Activated CD4-positive, alpha-beta T cell treated with anti-CD3 and anti-CD28 coated beads, Interleukin-2, Interleukin-4, amounts not matched to agents 100 ng/mL and 50 ng/mL, durations not matched to agents 16 hours and 8 hours (primary cell): ENCODE data around the gene KRT37.
"Not testable (repeated sequence)": the region's sequence is repeated elsewhere in the genome, so short reads cannot be mapped to it uniquely, and the experiment has no call there.

ENCODE experiments used
- DNase-seq: peaks from one replicate; pipeline ENCODE4 v3.0.0-alpha.2; 2020; ENCODE audit warnings: low spot score

Gene KRT37

GRCh38 chr17:41434415-41434814 lies 10.0 kb upstream of the KRT37 start:
- no peak for DNase-seq

- DNase-seq = no peak
These were observed 9.6 kb upstream of the KRT37 start for GRCh38 chr17:41434005-41434404.

- DNase-seq = no peak
These were observed 9.2 kb upstream of the KRT37 start for GRCh38 chr17:41433586-41433985.

GRCh38 chr17:41430376-41430775 lies 6.0 kb upstream of the KRT37 start:
- DNase-seq = not testable (repeated sequence)

- no peak for DNase-seq
These were observed 5.3 kb upstream of the KRT37 start for GRCh38 chr17:41429667-41430066.

GRCh38 chr17:41428591-41429291 lies 4.4 kb upstream of the KRT37 start:
- no peak for DNase-seq

- not testable (repeated sequence) for DNase-seq
These were observed 1.8 kb downstream of the KRT37 start for GRCh38 chr17:41422586-41422985.

GRCh38 chr17:41421617-41422016 lies 2.8 kb downstream of the KRT37 start:
- no peak for DNase-seq

- no peak for DNase-seq
These were observed 3.3 kb downstream of the KRT37 start for GRCh38 chr17:41421116-41421515.

GRCh38 chr17:41420134-41420533 lies 4.3 kb downstream of the KRT37 start:
- no peak for DNase-seq

GRCh38 chr17:41419716-41420115 lies 4.7 kb downstream of the KRT37 start:
- DNase-seq = no peak

- DNase-seq = no peak
These were observed 6.1 kb downstream of the KRT37 start for GRCh38 chr17:41418116-41418860.

- DNase-seq = no peak
These were observed 6.8 kb downstream of the KRT37 start for GRCh38 chr17:41417576-41418015.

- no peak for DNase-seq
These were observed 7.3 kb downstream of the KRT37 start for GRCh38 chr17:41417127-41417526.

GRCh38 chr17:41416479-41416878 lies 7.9 kb downstream of the KRT37 start:
- DNase-seq = no peak

- no peak for DNase-seq
These were observed 8.5 kb downstream of the KRT37 start for GRCh38 chr17:41415833-41416335.

GRCh38 chr17:41415411-41415810 lies 9.0 kb downstream of the KRT37 start:
- DNase-seq = no peak

- no peak for DNase-seq
These were observed 10.4 kb downstream of the KRT37 start for GRCh38 chr17:41413982-41414381.

- DNase-seq = no peak
These were observed 10.9 kb downstream of the KRT37 start for GRCh38 chr17:41413353-41413957.

- no peak for DNase-seq
These were observed 13.1 kb downstream of the KRT37 start for GRCh38 chr17:41411072-41411840.

GRCh38 chr17:41407226-41407625 lies 17.2 kb downstream of the KRT37 start:
- no peak for DNase-seq

GRCh38 chr17:41406205-41406604 lies 18.2 kb downstream of the KRT37 start:
- no peak for DNase-seq
